ENCODE results near the gene UBE2I.

DNA sequence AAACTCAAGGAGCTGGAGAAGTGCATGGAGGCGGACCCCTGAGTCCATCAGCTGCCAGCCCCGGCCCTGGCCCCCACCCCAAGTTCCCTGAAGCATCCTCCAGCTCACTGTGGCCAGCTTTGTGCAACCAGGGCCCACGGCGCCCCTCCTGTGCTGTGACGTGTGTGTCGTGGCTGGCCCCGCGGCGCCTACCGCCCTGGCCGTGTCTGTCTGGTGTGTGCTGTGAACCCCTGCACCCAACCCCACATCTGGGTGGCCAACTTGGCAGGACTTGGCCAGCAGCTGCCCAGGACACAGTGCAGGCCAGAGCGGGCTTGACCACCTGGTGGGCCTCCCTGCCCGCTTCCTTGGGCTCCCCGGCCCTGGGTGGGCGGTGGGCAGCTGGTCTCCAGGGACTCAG, 39.0 kb downstream of the UBE2I start:
- TF ChIP-seq, protein P1, sequence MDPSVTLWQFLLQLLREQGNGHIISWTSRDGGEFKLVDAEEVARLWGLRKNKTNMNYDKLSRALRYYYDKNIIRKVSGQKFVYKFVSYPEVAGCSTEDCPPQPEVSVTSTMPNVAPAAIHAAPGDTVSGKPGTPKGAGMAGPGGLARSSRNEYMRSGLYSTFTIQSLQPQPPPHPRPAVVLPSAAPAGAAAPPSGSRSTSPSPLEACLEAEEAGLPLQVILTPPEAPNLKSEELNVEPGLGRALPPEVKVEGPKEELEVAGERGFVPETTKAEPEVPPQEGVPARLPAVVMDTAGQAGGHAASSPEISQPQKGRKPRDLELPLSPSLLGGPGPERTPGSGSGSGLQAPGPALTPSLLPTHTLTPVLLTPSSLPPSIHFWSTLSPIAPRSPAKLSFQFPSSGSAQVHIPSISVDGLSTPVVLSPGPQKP (IDR thresholded peaks at IDR 0.05; ENCODE audit: borderline replicate concordance, low read depth, low read length): no peak
- no peak for TF ChIP-seq CEBPB (IDR thresholded peaks at IDR 0.05; ENCODE audit: low read depth, low read length)
- TF ChIP-seq, protein P2, sequence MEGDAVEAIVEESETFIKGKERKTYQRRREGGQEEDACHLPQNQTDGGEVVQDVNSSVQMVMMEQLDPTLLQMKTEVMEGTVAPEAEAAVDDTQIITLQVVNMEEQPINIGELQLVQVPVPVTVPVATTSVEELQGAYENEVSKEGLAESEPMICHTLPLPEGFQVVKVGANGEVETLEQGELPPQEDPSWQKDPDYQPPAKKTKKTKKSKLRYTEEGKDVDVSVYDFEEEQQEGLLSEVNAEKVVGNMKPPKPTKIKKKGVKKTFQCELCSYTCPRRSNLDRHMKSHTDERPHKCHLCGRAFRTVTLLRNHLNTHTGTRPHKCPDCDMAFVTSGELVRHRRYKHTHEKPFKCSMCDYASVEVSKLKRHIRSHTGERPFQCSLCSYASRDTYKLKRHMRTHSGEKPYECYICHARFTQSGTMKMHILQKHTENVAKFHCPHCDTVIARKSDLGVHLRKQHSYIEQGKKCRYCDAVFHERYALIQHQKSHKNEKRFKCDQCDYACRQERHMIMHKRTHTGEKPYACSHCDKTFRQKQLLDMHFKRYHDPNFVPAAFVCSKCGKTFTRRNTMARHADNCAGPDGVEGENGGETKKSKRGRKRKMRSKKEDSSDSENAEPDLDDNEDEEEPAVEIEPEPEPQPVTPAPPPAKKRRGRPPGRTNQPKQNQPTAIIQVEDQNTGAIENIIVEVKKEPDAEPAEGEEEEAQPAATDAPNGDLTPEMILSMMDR (conservative IDR thresholded peaks at IDR 0.05; ENCODE audit: low read depth, low read length): no peak
- TF ChIP-seq SMC3 (IDR thresholded peaks at IDR 0.05; ENCODE audit: low read depth, low read length): no peak
- TF ChIP-seq POLR2A (IDR thresholded peaks at IDR 0.05; ENCODE audit: low read depth, low read length): no peak
- no peak for TF ChIP-seq RAD21 (IDR thresholded peaks at IDR 0.05; ENCODE audit: low read length)
- TF ChIP-seq, protein P3, sequence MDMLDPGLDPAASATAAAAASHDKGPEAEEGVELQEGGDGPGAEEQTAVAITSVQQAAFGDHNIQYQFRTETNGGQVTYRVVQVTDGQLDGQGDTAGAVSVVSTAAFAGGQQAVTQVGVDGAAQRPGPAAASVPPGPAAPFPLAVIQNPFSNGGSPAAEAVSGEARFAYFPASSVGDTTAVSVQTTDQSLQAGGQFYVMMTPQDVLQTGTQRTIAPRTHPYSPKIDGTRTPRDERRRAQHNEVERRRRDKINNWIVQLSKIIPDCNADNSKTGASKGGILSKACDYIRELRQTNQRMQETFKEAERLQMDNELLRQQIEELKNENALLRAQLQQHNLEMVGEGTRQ (IDR thresholded peaks at IDR 0.05; ENCODE audit: low read depth, low read length): no peak
- TF ChIP-seq MAFK (IDR thresholded peaks at IDR 0.05; ENCODE audit: low read depth, low read length): no peak
